ENCODE results near the gene EQTN. TPM values are rescaled to one million over a fixed set of nuclear protein-coding genes. Genes with fewer than 3 reads are reported as not detected.

Gene EQTN
- polyA plus RNA-seq, 2 of the 4 experiments (the other 2 are of a cell fraction): not detected

GRCh38 chr9:27340285-27340674, 43.3 kb upstream of the EQTN start:
- DNase-seq (ENCODE audit: low read depth in 1 of 2, low spot score in 1 of 2) (no peak), FAIRE-seq (no peak), ATAC-seq (no peak)
- TF ChIP-seq HOXA7 (CRISPR knock-in tag; IDR thresholded peaks at IDR 0.05): no peak
- TF ChIP-seq MAX (IDR thresholded peaks at IDR 0.05): no peak
- no peak for TF ChIP-seq PHF8 (IDR thresholded peaks at IDR 0.05; ENCODE audit: borderline replicate concordance, low read depth)
- TF ChIP-seq HDAC2 (IDR thresholded peaks at IDR 0.05): no peak
- TF ChIP-seq CHD4 (IDR thresholded peaks at IDR 0.05; ENCODE audit: borderline replicate concordance): no peak
- no peak for TF ChIP-seq TFCP2L1 (CRISPR knock-in tag; IDR thresholded peaks at IDR 0.05)
- no peak for TF ChIP-seq SMC3 (IDR thresholded peaks at IDR 0.05)
- no peak for TF ChIP-seq EHF (CRISPR knock-in tag; IDR thresholded peaks at IDR 0.05)
- no peak for TF ChIP-seq BCL3 (IDR thresholded peaks at IDR 0.05)
- no peak for TF ChIP-seq E2F6 (IDR thresholded peaks at IDR 0.05; ENCODE audit: borderline replicate concordance, low read depth)
- ChIA-PET CTCF (interaction anchor here (2.1 kb wide), 1 partner anchor 189 kb away, joined by 7 read pairs; the partner anchor contains the start of gene MOB3B), POLR2A (no interaction called here)
- WGBS (ENCODE audit: missing lambda C conversion rate): 70% methylated on average over 5 of the region's 5 CpGs
- Histone ChIP-seq H3K9me3 (no peaks in the 10 kb centered on the region), H3K27ac (no peak overlapping the region), H3K4me1 (no peaks in the 10 kb centered on the region), H3K4me2 (no peak overlapping the region), H3K4me3 (no peak overlapping the region)

GRCh38 chr9:27339661-27340284, 42.8 kb upstream of the EQTN start:
- H3K9me3 ChIP-seq: no peaks in the 10 kb centered on the region
- H3K4me1 ChIP-seq: no peaks in the 10 kb centered on the region
- no peak for FAIRE-seq
- no peak overlapping the region for H3K4me2 ChIP-seq
- no peak for DNase-seq (ENCODE audit: low read depth in 1 of 2, low spot score in 1 of 2)
- POLR2A ChIA-PET: no interaction called here
- 72% methylated on average over 11 of the region's 11 CpGs for WGBS (ENCODE audit: missing lambda C conversion rate)
- TF ChIP-seq RNF2 (IDR thresholded peaks at IDR 0.05; ENCODE audit: borderline replicate concordance, low read depth) (no peak), CHD4 (IDR thresholded peaks at IDR 0.05; ENCODE audit: borderline replicate concordance) (no peak), MAX (IDR thresholded peaks at IDR 0.05) (no peak), RFX5 (IDR thresholded peaks at IDR 0.05) (no peak), KDM5A (IDR thresholded peaks at IDR 0.05) (no peak), TP53 (CRISPR knock-in tag; IDR thresholded peaks at IDR 0.05) (no peak), RARB (CRISPR knock-in tag; IDR thresholded peaks at IDR 0.05) (no peak), BCL3 (IDR thresholded peaks at IDR 0.05) (no peak), E2F6 (IDR thresholded peaks at IDR 0.05; ENCODE audit: borderline replicate concordance, low read depth) (no peak), ATOH8 (CRISPR knock-in tag; IDR thresholded peaks at IDR 0.05; ENCODE audit: low read depth) (no peak), RCOR1 (IDR thresholded peaks at IDR 0.05; ENCODE audit: low read depth, low read length) (no peak), SREBF2 (IDR thresholded peaks at IDR 0.05) (no peak), HOXA7 (CRISPR knock-in tag; IDR thresholded peaks at IDR 0.05) (no peak)
- no peak for ATAC-seq
- CTCF ChIA-PET: no interaction called here
- H3K27ac ChIP-seq: no peak overlapping the region
- no peak overlapping the region for H3K4me3 ChIP-seq

Measured in A549 (cell line).